Glomerular endothelial cell (primary cell): ENCODE measurements around the gene PRAF2. TPM values are rescaled to one million over a fixed set of nuclear protein-coding genes. Genes with fewer than 3 reads are reported as not detected.

Experiments
- DNase-seq: peaks from one replicate; pipeline ENCODE4 v3.0.0-alpha.2; 2011; ENCODE audit warnings: low read depth, low spot score; ENCODE audit errors: extremely low read depth
- total RNA-seq: library from RNA; depleted of rRNA; stranded (reverse); fragments of >200 nt; gene quantifications from 2 replicates; pipeline ENCODE4 v1.2.3, GENCODE V29; 2015

PRAF2 gene, protein sequence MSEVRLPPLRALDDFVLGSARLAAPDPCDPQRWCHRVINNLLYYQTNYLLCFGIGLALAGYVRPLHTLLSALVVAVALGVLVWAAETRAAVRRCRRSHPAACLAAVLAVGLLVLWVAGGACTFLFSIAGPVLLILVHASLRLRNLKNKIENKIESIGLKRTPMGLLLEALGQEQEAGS
- 14.1 and 34.1 TPM in 2 replicates for total RNA-seq

DNA sequence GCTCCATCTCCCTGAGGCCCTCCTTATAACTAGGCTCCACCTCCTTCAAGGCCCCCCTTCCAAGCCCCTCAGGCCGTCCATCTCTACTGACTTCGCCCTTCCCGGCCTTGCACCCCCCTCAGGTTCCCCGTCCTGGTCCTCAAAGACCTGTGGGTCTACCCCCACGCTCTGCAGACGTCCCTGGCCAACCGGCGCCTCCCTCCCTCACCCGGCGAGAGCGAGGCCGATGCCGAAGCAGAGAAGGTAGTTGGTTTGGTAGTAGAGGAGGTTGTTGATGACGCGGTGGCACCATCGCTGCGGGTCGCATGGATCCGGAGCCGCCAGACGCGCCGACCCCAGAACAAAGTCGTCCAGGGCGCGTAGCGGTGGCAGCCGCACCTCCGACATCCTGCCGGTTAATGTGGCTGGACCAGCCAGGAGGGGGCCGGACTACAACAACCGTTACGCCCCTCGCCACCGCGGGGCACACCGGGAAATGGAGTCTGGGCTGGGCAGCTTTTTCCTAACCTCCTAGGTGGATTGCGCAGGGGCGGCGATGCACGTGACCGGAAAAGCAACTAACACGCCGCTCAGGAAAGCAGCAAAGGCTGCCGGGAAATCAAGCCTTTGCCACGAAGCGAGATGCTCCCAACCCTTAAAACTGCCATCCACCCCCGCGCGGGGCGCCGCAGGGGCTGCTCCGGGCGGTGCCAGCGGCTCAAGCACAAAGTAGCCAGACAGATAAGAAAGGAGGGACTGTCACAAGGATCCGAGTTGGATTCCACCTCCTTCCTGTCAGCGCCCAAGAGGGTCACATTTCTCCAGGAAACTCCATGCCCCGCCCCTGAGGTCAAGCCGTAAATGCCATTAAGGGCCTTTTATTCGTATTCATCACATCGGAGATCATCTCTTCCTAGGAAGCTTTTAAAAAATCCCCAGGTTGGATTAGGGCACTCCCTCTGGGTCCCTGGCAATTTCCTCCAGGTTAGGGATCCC, at the start of gene PRAF2:
Gene PRAF2, minus strand, starts transcription at position 402 of the 975 bp plus-strand sequence. Its CDS starts 15 bp downstream, at position 387.
- peak; percentile 36 for DNase-seq

GRCh38 chrX:49122499-49122898, 48.7 kb upstream of the PRAF2 start:
- no peak for DNase-seq

DNA sequence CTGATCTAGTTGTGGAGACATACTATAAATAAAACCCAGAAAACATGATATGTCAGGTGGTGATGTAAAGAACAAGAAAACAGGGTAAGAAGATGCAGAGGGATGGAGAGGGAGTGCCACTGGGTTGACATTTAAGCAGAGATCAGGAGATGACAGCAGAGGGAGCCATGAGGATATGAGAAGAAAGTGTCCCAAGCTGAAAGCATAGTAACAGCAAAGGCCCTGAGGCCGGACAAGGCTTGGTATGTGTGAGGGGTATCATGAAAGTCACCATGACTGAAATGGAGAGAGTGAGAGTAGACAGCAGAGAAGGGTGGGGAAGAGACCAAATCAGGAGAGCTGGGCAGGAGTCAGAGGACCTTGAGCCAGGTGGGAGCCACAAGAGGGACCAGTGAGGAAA, 46.3 kb upstream of the PRAF2 start:
- DNase-seq = no peak

DNA sequence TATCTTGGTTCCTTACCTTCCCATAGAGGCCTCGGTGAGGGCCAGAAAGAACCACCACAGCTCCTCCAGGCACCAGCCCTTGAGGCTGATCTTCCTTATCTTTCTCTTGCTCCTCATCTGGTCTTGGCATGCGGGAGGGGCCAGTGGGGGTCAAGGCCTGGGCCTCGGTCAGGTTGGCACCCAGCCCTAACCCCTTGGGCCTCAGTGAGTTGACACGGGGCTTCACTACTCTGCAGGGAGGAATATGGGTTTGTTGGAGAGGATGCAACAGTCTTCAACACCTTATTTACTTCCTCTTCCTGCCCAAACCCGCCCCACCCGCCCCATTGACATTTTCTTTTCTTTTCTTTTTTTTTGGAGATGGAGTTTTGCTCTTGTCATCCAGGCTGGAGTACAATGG, 43.8 kb upstream of the PRAF2 start:
- DNase-seq = no peak

DNA sequence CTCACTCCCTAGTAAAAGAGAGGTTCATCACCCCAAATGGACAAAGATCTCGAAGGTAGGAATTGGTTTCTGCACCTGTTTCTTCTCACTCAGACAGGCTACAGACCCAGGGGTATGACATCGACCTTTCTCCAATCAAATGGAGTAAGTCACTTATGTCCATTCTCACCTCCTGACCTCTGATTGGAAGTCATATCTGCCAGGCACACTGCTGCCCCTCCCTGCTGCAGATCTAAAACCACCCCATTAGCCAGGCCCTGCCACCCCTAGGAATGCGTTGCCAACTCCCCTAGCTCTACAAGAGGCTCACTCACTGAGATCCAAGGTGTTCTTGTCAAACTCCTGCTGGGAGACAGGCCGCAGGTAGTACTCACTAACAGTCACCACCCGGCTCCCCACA, 42.9 kb upstream of the PRAF2 start:
- no peak for DNase-seq

DNA sequence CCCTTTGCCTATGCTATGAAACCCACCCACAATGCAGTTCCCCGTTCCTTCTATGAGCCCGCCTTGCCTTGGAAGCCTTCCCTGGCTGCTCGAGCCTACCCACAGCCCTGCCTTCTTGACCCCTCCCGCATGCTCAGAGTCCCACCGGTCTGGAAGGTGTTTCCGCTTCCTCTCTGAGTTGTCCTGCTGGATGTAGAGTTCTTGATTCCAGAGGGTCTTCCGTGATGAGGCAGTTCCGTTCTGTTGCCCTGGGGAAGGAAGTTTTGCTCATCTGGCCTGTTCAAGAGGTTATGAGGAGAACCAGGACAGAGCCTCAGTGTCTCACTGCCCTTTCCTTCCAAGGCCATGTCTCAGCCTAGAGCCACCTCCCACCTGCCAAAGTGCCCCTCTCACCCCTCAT, 42.3 kb upstream of the PRAF2 start:
- DNase-seq = no peak

GRCh38 chrX:49111791-49112190, 38.0 kb upstream of the PRAF2 start:
- no peak for DNase-seq

GRCh38 chrX:49110417-49110816, 36.6 kb upstream of the PRAF2 start:
- DNase-seq = no peak

DNA sequence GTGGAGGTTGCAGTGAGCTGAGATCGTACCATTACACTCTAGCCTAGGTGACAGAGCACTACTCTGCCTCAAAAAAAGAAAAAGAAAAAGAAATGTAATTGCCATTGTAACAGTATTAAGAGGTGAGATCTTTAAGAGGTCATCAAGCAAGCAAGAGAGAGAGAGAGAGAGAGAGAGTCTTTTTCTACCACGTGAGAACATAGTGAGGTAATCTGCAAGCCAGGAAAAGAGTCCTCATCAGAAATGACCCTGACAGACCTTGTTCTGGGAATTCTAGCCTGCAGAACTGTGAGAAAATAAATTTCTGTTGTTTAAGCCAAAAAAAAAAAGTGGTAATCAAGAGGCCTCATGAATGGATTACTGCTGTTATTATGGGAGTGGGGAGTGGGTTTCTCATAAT, 34.8 kb upstream of the PRAF2 start:
- DNase-seq = no peak

GRCh38 chrX:49106930-49107329, 33.1 kb upstream of the PRAF2 start:
- DNase-seq = no peak

GRCh38 chrX:49106296-49106695, 32.5 kb upstream of the PRAF2 start:
- DNase-seq = no peak

DNA sequence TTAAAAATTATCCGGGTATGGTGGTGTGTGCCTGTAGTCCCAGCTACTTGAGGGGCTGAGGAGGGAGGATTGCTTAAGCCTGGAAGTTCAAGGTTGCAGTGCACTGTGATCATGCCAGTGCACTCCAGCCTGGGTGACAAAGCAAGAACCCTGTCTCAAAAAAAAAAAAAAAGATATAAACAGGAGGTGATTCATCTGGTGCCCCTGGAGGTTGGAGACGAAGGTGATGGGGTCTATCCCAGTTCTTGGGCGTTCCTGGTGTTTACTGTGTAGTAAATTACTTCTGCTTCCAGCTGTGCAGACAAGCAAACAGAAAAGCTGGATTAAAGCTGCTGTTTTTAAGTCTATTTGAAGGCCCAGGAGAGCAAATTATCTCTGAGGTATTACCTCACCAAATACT, 29.8 kb upstream of the PRAF2 start:
- DNase-seq = no peak

GRCh38 chrX:49102190-49102589, 28.4 kb upstream of the PRAF2 start:
- no peak for DNase-seq

GRCh38 chrX:49101629-49101984, 27.8 kb upstream of the PRAF2 start:
- DNase-seq = no peak

GRCh38 chrX:49100704-49101628, 27.2 kb upstream of the PRAF2 start:
- peak; percentile 58 for DNase-seq

DNA sequence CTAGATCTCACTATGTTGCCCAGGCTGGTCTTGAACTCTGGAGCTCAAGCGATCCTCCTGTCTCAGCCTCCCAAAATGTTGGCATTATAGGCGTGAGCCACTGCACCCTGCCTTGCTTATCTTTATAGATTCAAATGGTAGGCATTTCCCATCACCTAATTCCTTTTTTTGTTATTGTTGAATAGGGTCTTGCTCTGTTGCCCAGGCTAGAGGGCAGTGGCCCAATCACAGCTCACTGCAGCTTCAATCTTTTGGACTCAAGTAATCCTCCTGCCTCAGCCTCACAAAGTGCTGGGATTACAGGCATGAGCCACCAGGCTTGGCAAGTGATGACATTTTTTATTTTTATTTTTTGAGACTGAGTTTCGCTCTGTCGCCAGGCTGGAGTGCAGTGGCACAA, 22.6 kb upstream of the PRAF2 start:
- DNase-seq = no peak

DNA sequence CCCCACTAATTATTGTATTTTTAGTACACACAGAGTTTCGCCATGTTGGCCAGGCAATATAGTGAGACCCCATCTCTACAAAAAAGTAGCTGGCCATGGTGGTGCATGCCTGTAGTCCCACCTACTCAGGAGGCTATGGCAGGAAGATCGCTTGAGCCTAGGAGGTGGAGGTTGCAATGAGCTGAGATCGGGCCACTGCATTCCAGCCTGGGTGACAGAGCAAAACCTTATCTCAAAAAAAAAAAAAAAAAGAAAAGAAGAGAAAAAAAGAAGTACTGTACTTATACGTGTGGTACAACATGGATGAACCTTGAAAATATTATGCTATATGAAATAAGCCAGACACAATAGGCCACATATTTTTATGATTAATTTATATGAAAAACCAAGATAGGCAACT, 15.8 kb upstream of the PRAF2 start:
- DNase-seq = no peak

- no peak for DNase-seq
Measured at GRCh38 chrX:49082271-49082871, 8.6 kb upstream of the PRAF2 start.

DNA sequence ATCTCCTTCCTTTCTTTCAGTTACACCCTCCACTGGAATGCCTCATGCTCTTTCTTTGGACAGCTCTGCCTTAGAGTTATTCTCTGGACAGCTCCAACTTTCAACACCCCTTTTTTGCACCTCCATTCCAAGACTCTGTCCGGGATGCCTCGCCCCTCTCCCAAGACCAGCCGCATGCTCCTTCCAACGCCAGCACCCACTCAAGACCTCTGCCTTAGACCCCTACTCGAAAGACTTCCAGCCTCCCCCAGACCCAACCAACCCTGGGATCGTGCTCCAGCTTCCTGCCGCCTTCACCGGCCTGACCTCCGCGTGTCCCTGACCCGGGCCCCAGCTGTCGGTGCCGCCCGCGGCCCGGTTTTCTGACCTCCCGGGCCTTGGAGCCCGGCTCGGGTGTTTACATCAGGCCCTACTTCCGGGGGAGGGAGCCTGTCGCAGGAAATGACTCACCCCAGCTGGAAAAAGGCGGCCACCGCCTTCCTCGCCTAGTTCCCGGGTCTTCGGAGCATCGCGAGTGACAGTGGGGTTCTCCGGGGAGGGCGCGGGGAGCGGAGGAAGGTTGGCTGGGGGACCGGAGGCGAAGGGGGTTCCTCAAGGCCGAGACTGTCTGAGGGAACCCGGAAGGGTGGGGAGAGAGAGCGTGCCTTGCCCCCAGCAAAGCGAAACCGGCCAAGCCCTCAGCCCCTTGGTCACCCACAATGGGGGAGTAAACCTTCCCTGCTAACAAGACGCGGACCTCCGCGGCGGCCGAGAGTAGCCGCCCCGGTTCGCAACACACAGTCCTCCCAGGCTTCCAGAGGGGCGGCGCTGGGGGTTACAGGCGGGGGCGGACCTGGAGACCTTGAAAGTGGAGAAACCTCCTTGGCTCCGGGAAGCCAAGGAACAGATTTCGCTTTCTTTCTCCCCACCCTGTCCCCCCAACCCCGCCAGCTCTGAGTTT, 6.0 kb upstream of the PRAF2 start, which contains the start of gene WDR45:
Gene WDR45, minus strand, starts transcription at position 399 of the 940 bp plus-strand sequence. CDS start 1,792 bp downstream, outside the sequence.
- no peak for DNase-seq
